Measurements from ENCODE around the gene KIAA0319L.

Gene KIAA0319L

DNA sequence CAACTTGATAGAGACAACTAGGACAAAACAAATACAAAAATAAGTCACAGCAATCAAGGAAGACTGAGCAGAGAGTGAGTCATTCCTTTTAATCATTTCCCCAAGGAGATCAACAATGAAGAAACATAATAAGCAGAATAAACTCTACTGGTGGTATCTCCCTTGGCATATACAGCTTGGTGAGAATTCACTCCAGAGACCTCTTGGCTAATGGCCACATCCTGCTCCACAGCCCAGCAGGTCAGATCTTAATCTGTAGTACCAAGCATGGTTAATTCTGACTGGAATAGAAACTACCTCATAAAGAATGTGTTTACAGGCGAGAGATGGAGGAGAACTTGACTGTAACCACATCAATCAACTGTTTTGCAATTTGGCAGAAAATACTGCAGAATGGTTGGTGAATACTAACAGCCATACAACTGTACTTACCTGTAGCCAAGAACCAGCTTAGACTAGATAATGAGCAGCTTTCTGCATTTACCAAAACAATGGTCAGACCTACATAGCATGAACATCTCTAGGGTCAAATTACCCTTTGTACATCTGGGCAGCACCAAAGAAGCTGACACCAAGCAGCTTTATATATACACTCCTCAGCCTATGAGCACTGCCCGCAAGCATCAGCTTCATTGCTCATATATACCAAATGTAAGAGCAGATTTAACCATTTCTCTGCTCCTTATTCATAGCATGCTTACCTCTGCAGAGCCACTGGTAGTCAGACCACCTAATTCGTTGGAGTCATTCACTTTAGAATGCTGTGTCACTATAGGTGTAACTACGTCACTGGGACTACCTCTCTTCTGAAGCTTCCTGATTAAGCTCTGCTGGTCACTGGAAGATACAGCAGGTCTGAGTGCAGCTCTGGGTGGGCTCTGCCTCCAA lies 51.0 kb downstream of the KIAA0319L start:
- Histone ChIP-seq H3K9me3 (ENCODE audit: control insufficient read depth, insufficient read depth, low read length) (no peaks in the 10 kb centered on the region), H3K27ac (ENCODE audit: low read depth, low read length) (no peak overlapping the region), H3K27me3 (ENCODE audit: control insufficient read depth, low read length) (no peaks in the 10 kb centered on the region), H3K9me2 (replicated peaks; ENCODE audit: control insufficient read depth, low read length) (no peaks in the 10 kb centered on the region), H3K4me3 (ENCODE audit: low read length) (no peak overlapping the region), H4K20me1 (ENCODE audit: control insufficient read depth, insufficient read depth, low read depth, low read length) (no peaks in the 10 kb centered on the region), H3K4me2 (ENCODE audit: low read length) (no peak overlapping the region), H3K36me3 (ENCODE audit: control insufficient read depth, low read length) (peaks cover 20% of the 10 kb centered on the region), H3F3A (ENCODE audit: control insufficient read depth, insufficient read depth) (no peaks in the 10 kb centered on the region), H3K4me1 (ENCODE audit: control insufficient read depth, low read length) (peaks cover 19% of the 10 kb centered on the region), H3K79me2 (ENCODE audit: control insufficient read depth, low read length) (peaks cover 14% of the 10 kb centered on the region)
- TF ChIP-seq, protein P1, sequence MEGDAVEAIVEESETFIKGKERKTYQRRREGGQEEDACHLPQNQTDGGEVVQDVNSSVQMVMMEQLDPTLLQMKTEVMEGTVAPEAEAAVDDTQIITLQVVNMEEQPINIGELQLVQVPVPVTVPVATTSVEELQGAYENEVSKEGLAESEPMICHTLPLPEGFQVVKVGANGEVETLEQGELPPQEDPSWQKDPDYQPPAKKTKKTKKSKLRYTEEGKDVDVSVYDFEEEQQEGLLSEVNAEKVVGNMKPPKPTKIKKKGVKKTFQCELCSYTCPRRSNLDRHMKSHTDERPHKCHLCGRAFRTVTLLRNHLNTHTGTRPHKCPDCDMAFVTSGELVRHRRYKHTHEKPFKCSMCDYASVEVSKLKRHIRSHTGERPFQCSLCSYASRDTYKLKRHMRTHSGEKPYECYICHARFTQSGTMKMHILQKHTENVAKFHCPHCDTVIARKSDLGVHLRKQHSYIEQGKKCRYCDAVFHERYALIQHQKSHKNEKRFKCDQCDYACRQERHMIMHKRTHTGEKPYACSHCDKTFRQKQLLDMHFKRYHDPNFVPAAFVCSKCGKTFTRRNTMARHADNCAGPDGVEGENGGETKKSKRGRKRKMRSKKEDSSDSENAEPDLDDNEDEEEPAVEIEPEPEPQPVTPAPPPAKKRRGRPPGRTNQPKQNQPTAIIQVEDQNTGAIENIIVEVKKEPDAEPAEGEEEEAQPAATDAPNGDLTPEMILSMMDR (IDR thresholded peaks at IDR 0.05; ENCODE audit: low read depth, low read length, poor library complexity, severe bottlenecking), result no peak
- no peak for TF ChIP-seq EZH2phosphoT487 (IDR thresholded peaks at IDR 0.05; ENCODE audit: borderline replicate concordance, low read length)

- H4K20me1 ChIP-seq (ENCODE audit: control insufficient read depth, insufficient read depth, low read depth, low read length), result no peaks in the 10 kb centered on the region
- no peak overlapping the region for H3K4me2 ChIP-seq (ENCODE audit: low read length)
- H3K27me3 ChIP-seq (ENCODE audit: control insufficient read depth, low read length), result no peaks in the 10 kb centered on the region
- H3K4me1 ChIP-seq (ENCODE audit: control insufficient read depth, low read length), result peaks cover 11% of the 10 kb centered on the region
- no peak for TF ChIP-seq EZH2phosphoT487 (IDR thresholded peaks at IDR 0.05; ENCODE audit: borderline replicate concordance, low read length)
- TF ChIP-seq, protein P1 (IDR thresholded peaks at IDR 0.05; ENCODE audit: low read depth, low read length, poor library complexity, severe bottlenecking), result no peak
- no peaks in the 10 kb centered on the region for H3F3A ChIP-seq (ENCODE audit: control insufficient read depth, insufficient read depth)
- H3K4me3 ChIP-seq (ENCODE audit: low read length), result no peak overlapping the region
- peaks cover 20% of the 10 kb centered on the region for H3K36me3 ChIP-seq (ENCODE audit: control insufficient read depth, low read length)
- H3K27ac ChIP-seq (ENCODE audit: low read depth, low read length), result no peak overlapping the region
- H3K79me2 ChIP-seq (ENCODE audit: control insufficient read depth, low read length), result no peaks in the 10 kb centered on the region
- no peaks in the 10 kb centered on the region for H3K9me2 ChIP-seq (replicated peaks; ENCODE audit: control insufficient read depth, low read length)
- H3K9me3 ChIP-seq (ENCODE audit: control insufficient read depth, insufficient read depth, low read length), result no peaks in the 10 kb centered on the region
Observed at GRCh38 chr1:35502242-35502641, 55.0 kb downstream of the KIAA0319L start.

DNA sequence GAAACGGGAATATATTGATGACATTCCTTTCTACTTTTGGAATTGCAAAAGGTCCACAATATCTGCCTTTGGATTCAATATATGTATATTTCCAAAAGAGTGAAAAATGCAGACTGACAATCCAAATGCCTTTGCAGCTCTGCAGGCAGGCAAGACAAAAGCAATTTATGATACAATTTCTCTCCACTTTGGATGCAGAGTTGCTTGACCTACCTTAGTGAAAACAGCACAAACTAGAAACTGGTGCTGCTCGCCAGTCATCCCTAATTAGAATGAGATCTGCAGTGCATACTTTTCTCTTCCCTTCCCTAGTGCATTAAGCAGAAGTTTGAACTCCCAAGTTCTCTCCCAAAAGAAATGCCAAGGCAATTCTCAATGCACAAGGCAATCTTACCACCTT lies 56.8 kb downstream of the KIAA0319L start:
- no peaks in the 10 kb centered on the region for H3K27me3 ChIP-seq (ENCODE audit: control insufficient read depth, low read length)
- H3K4me3 ChIP-seq (ENCODE audit: low read length), result no peak overlapping the region
- no peaks in the 10 kb centered on the region for H3K79me2 ChIP-seq (ENCODE audit: control insufficient read depth, low read length)
- no peaks in the 10 kb centered on the region for H3K4me1 ChIP-seq (ENCODE audit: control insufficient read depth, low read length)
- no peak overlapping the region for H3K27ac ChIP-seq (ENCODE audit: low read depth, low read length)
- no peaks in the 10 kb centered on the region for H4K20me1 ChIP-seq (ENCODE audit: control insufficient read depth, insufficient read depth, low read depth, low read length)
- peaks cover 3% of the 10 kb centered on the region; the same call in 1 of the 2 replicates for H3K36me3 ChIP-seq (ENCODE audit: control insufficient read depth, low read length)
- H3K4me2 ChIP-seq (ENCODE audit: low read length), result no peak overlapping the region
- no peaks in the 10 kb centered on the region for H3K9me2 ChIP-seq (replicated peaks; ENCODE audit: control insufficient read depth, low read length)
- no peaks in the 10 kb centered on the region for H3K9me3 ChIP-seq (ENCODE audit: control insufficient read depth, insufficient read depth, low read length)
- H3F3A ChIP-seq (ENCODE audit: control insufficient read depth, insufficient read depth), result no peaks in the 10 kb centered on the region
- TF ChIP-seq EZH2phosphoT487 (IDR thresholded peaks at IDR 0.05; ENCODE audit: borderline replicate concordance, low read length), result no peak
- TF ChIP-seq, protein P1 (IDR thresholded peaks at IDR 0.05; ENCODE audit: low read depth, low read length, poor library complexity, severe bottlenecking), result no peak

Data from DOHH2 (cell line).